Neural cell (in vitro differentiated cells): ENCODE data around the gene DUS2. TPM values are rescaled to one million over a fixed set of nuclear protein-coding genes. Genes with fewer than 3 reads are reported as not detected.

ENCODE experiments used
- H2AFZ ChIP-seq: fragments of 200-600, 300-800 bp; sonication (generic), shearing (Covaris generic); 2 replicates; pipeline ENCODE4 v1.6.0; 2014; ENCODE audit warnings: low read depth, mild to moderate bottlenecking, antibody characterized with exemption, low read length, moderate library complexity
- H3F3A ChIP-seq: fragments of 200-600 bp; shearing (Covaris generic); 2 replicates; pipeline ENCODE4 v1.6.1; 2016; ENCODE audit warnings: mild to moderate bottlenecking, moderate library complexity, mixed read lengths, antibody characterized with exemption, low read length; ENCODE audit not compliant: insufficient read depth, poor library complexity, severe bottlenecking
- H3K27ac ChIP-seq: fragments of 200-600, 300-800 bp; sonication (generic), shearing (Covaris generic); 2 replicates; pipeline ENCODE4 v1.5.1; 2014; ENCODE audit warnings: mild to moderate bottlenecking, low read length, moderate library complexity
- H3K27me3 ChIP-seq: fragments of 300-800, 200-600 bp; sonication (generic), shearing (Covaris generic); 2 replicates; pipeline ENCODE4 v1.6.0; 2014; ENCODE audit warnings: mild to moderate bottlenecking, low read depth, low read length, moderate library complexity; ENCODE audit not compliant: insufficient read depth
- H3K36me3 ChIP-seq: fragments of 300-800, 200-600 bp; sonication (generic), shearing (Covaris generic); 2 replicates; pipeline ENCODE4 v1.5.1; 2014; ENCODE audit warnings: mild to moderate bottlenecking, antibody characterized with exemption, low read length, moderate library complexity; ENCODE audit not compliant: insufficient read depth
- H3K4me2 ChIP-seq: fragments of 300-800, 200-600 bp; sonication (generic), shearing (Covaris generic); 2 replicates; pipeline ENCODE4 v1.6.0; 2014; ENCODE audit warnings: mild to moderate bottlenecking, low read length
- H3K4me3 ChIP-seq: fragments of 300-800, 200-600 bp; sonication (generic), shearing (Covaris generic); 2 replicates; pipeline ENCODE4 v1.5.1; 2014; ENCODE audit warnings: mild to moderate bottlenecking, low read length, moderate library complexity
- H3K79me2 ChIP-seq: fragments of 200-600 bp; shearing (Covaris generic); replicated peaks from 2 replicates; pipeline ENCODE4 v1.6.0; 2014; ENCODE audit warnings: mild to moderate bottlenecking, low read length, moderate library complexity; ENCODE audit not compliant: insufficient read depth
- H3K9ac ChIP-seq: fragments of 300-800, 200-600 bp; sonication (generic), shearing (Covaris generic); 2 replicates; pipeline ENCODE4 v1.6.1; 2016; ENCODE audit warnings: mild to moderate bottlenecking, low read length, mixed read lengths
- H3K9me2 ChIP-seq: fragments of 200-600 bp; shearing (Covaris generic); 2 replicates; pipeline ENCODE4 v1.6.1; 2016; ENCODE audit warnings: mild to moderate bottlenecking, low read length, mixed read lengths; ENCODE audit not compliant: insufficient read depth
- H3K9me3 ChIP-seq: fragments of 200-600, 300-800 bp; sonication (generic), shearing (Covaris generic); 2 replicates; pipeline ENCODE4 v1.6.1; 2016; ENCODE audit warnings: mild to moderate bottlenecking, mixed run types, low read length, moderate library complexity, mixed read lengths
- H4K20me1 ChIP-seq: fragments of 200-600 bp; shearing (Covaris generic); 2 replicates; pipeline ENCODE4 v1.6.1; 2016; ENCODE audit warnings: mild to moderate bottlenecking, mixed run types; ENCODE audit not compliant: insufficient read depth
- CTCF ChIP-seq: fragments of 450-650 bp; IDR thresholded peaks from 2 replicates; pipeline ENCODE4 v1.5.1; 2014; ENCODE audit warnings: antibody characterized with exemption, mild to moderate bottlenecking, moderate library complexity; ENCODE audit not compliant: poor library complexity, severe bottlenecking
- EP300 ChIP-seq: fragments of 450-650 bp; conservative IDR thresholded peaks from 2 replicates; pipeline ENCODE4 v1.6.1; 2014; ENCODE audit warnings: antibody characterized with exemption, mild to moderate bottlenecking, moderate library complexity; ENCODE audit not compliant: poor library complexity, severe bottlenecking
- EZH2 ChIP-seq: fragments of 200-600, 300-800 bp; shearing (Covaris generic), sonication (generic); IDR thresholded peaks from 2 replicates; pipeline ENCODE4 v1.6.1; 2014; ENCODE audit warnings: antibody characterized with exemption, low read length, borderline replicate concordance, mild to moderate bottlenecking; ENCODE audit not compliant: insufficient read depth, poor library complexity, severe bottlenecking
- MXI1 ChIP-seq: fragments of 450-650 bp; conservative IDR thresholded peaks from 2 replicates; pipeline ENCODE4 v1.6.1; 2014; ENCODE audit warnings: antibody characterized with exemption, mild to moderate bottlenecking; ENCODE audit not compliant: poor library complexity, severe bottlenecking
- POLR2AphosphoS5 ChIP-seq: IDR thresholded peaks from 2 replicates; pipeline ENCODE4 v1.6.1; 2012
- RAD21 ChIP-seq: fragments of 450-650 bp; conservative IDR thresholded peaks from 2 replicates; pipeline ENCODE4 v1.6.1; 2014; ENCODE audit warnings: antibody characterized with exemption, mild to moderate bottlenecking, moderate library complexity
- REST ChIP-seq: IDR thresholded peaks from 2 replicates; pipeline ENCODE4 v1.6.1; 2012; ENCODE audit warnings: borderline replicate concordance
- SMC3 ChIP-seq: fragments of 450-650 bp; conservative IDR thresholded peaks from 2 replicates; pipeline ENCODE4 v1.6.1; 2014; ENCODE audit warnings: antibody characterized with exemption, mild to moderate bottlenecking, moderate library complexity; ENCODE audit not compliant: poor library complexity
- TAF1 ChIP-seq: IDR thresholded peaks from 2 replicates; pipeline ENCODE4 v1.6.1; 2012; ENCODE audit warnings: low read depth
- polyA plus RNA-seq: library from polyadenylated mRNA; depleted of rRNA; stranded (reverse); fragments of >200 nt; gene quantifications from 2 replicates; pipeline ENCODE4 v1.2.3, GENCODE V29; 2014

Gene DUS2
- polyA plus RNA-seq, 1 donor from 2014 or later = 22.4 TPM

GRCh38 chr16:67987460-67988160 lies 35.5 kb upstream of the DUS2 start:
- Histone ChIP-seq H4K20me1 (no peaks in the 10 kb centered on the region), H3K4me2 (no peak overlapping the region), H3K36me3 (no peaks in the 10 kb centered on the region), H3K27me3 (no peaks in the 10 kb centered on the region), H3K9me2 (no peaks in the 10 kb centered on the region), H3K79me2 (no peaks in the 10 kb centered on the region), H3K9me3 (no peaks in the 10 kb centered on the region), H3K9ac (no peak overlapping the region), H2AFZ (no peak overlapping the region), H3K4me3 (no peak overlapping the region), H3K27ac (no peak overlapping the region), H3F3A (no peaks in the 10 kb centered on the region)
- TF ChIP-seq SMC3 (no peak), REST (no peak), EP300 (no peak)

- Histone ChIP-seq H3K79me2 (no peaks in the 10 kb centered on the region), H3K9me2 (no peaks in the 10 kb centered on the region), H3K4me2 (no peak overlapping the region), H3K9me3 (no peaks in the 10 kb centered on the region), H3K27ac (no peak overlapping the region), H4K20me1 (no peaks in the 10 kb centered on the region), H2AFZ (no peak overlapping the region), H3K9ac (no peak overlapping the region), H3F3A (no peaks in the 10 kb centered on the region), H3K36me3 (no peaks in the 10 kb centered on the region), H3K27me3 (no peaks in the 10 kb centered on the region), H3K4me3 (no peak overlapping the region)
- no peak for TF ChIP-seq CTCF
- TF ChIP-seq SMC3 = no peak
- TF ChIP-seq REST = no peak
- no peak for TF ChIP-seq MXI1
- TF ChIP-seq RAD21 = no peak
- TF ChIP-seq EZH2 = no peak
- TF ChIP-seq EP300 = no peak
- TF ChIP-seq TAF1 = no peak
- no peak for TF ChIP-seq POLR2AphosphoS5
Observed at GRCh38 chr16:67988675-67989074, 34.4 kb upstream of the DUS2 start.
